Measurements from ENCODE around the gene ELOB.

The ELOB gene

DNA sequence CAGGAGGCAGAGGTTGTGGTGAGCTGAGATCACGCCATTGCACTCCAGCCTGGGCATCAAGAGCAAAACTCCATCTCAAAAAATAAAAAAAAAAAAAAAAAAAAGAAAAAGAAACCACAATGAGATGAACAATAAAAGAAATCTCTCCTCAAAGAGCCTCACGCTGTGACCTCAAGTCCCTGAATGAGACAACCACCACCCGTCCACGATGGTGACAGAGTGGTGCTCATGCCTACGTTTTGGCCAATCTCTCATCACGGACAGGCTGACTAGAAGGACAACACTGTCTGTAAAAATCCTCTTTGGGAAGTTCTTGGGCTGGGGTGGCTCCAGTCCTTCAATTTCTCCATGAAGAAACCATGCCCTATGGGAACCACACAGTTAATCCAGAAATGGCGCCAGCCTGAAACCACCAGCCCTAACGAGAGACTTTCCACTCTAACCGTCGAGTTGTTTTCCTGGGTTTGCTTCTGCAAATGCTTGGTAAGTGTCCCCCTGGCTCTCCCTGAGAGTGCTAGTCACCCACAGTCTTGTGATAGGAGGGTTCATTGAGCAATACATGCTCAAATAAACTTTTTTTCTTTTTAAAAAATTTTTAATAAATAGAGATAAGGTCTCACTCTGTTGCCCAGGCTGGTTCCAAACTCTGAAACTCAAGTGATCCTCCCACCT is 42.1 kb downstream of the ELOB start:
- TF ChIP-seq, protein P1, sequence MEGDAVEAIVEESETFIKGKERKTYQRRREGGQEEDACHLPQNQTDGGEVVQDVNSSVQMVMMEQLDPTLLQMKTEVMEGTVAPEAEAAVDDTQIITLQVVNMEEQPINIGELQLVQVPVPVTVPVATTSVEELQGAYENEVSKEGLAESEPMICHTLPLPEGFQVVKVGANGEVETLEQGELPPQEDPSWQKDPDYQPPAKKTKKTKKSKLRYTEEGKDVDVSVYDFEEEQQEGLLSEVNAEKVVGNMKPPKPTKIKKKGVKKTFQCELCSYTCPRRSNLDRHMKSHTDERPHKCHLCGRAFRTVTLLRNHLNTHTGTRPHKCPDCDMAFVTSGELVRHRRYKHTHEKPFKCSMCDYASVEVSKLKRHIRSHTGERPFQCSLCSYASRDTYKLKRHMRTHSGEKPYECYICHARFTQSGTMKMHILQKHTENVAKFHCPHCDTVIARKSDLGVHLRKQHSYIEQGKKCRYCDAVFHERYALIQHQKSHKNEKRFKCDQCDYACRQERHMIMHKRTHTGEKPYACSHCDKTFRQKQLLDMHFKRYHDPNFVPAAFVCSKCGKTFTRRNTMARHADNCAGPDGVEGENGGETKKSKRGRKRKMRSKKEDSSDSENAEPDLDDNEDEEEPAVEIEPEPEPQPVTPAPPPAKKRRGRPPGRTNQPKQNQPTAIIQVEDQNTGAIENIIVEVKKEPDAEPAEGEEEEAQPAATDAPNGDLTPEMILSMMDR (IDR thresholded peaks at IDR 0.05), result no peak
- no peak for TF ChIP-seq ZFX (IDR thresholded peaks at IDR 0.05; ENCODE audit: borderline replicate concordance)
- no peak overlapping the region for H3K27ac ChIP-seq

DNA sequence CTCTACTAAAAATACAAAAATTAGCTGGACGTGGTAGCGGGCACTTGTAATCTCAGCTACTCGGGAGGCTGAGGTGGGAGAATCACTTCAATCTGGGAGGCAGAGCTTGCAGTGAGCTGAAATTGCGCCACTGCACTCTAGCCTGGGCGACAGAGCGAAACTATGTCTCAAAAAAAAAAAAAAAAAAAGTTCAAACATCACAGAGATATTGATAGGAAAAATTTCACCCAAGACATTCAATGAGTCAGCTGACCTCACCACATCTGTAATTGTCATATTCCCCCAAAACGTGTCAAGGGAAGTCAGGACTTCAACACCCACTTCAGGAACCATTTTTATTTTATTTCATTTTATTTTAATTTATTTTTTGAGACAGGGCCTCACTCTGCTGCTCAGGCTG is 49.0 kb downstream of the ELOB start:
- no peak overlapping the region for H3K27ac ChIP-seq

DNA sequence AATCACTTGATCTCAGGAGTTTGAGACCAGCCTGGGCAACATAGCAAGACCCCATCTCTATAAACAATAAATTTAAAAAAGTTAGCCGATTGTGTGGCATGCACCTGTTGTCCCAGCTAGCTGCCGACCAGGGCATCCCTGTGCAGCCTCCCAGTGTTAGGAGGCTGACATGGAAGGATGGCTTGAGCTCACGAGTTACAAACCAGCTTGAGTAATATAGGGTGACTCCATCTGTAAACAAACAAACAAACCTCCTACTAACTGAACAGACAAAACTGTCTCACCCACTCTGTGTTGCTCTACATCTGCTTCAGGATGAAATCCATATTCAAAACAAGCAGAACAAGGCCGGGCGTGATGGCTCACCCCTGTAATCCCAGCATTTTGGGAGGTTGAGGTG is 50.2 kb downstream of the ELOB start:
- TF ChIP-seq, protein P1 (IDR thresholded peaks at IDR 0.05), result no peak
- no peak for TF ChIP-seq ZFX (IDR thresholded peaks at IDR 0.05; ENCODE audit: borderline replicate concordance)
- no peak overlapping the region for H3K27ac ChIP-seq

More for the DNA sequence above, 49.0 kb downstream of the ELOB start:
- TF ChIP-seq, protein P1 (IDR thresholded peaks at IDR 0.05), result no peak
- TF ChIP-seq ZFX (IDR thresholded peaks at IDR 0.05; ENCODE audit: borderline replicate concordance), result no peak

DNA sequence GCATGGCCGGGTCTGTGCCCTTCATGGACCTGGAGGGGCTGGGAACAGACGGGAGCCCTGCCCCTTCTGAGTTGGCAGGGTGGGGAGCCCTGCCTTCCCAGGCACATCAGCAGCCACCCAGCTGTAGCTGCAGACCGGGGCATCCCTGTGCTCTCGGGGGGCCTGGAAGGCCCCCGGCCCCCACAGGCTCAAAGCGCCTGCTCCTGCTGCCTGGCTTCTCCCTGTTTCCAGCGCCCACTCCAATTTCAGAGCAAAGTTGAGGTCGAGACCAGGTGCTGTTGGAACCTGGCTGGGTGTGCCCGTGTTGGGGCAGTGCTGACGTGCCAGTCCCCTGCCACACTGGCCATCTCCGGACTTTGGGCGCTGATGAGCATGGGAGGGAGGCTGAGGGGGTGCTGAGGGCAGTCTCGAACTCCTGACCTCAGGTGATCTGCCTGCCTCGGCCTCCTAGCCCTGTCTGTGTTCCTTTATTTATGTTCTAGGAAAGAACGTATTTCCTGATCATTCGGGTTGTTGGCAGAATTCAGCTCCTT is 52.2 kb downstream of the ELOB start:
- TF ChIP-seq ZFX (IDR thresholded peaks at IDR 0.05; ENCODE audit: borderline replicate concordance), result no peak
- TF ChIP-seq, protein P1 (IDR thresholded peaks at IDR 0.05), result no peak
- no peak overlapping the region for H3K27ac ChIP-seq

DNA sequence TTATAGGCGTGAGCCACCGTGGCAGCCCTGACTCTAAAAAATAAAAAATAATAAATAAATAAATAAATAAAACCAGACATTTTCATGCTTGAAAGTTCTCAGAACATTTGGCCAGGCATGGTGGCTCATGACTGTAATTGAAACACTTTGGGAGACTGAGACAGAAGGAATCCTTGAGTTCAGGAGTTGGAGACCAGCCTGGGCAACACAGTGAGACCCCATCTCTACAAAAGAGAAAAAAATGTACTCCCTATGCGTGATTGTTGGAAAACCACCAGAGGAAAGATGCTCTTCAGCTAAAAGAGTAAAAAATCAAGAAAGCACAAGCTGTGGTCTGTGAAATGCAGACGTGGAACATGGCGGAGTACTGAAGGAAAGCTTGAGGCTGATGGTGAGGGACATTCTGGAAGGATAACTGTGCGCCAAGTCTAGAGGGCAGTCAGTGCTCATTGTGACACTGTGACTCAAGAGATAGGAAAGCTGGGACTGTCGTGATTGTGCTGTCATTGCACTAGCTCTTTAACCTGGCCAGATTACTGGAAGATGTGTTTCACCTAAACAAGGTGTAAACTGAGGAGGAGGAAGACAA is 52.9 kb downstream of the ELOB start:
- no peak for TF ChIP-seq ZFX (IDR thresholded peaks at IDR 0.05; ENCODE audit: borderline replicate concordance)
- TF ChIP-seq, protein P1 (IDR thresholded peaks at IDR 0.05), result no peak
- H3K27ac ChIP-seq, result no peak overlapping the region

DNA sequence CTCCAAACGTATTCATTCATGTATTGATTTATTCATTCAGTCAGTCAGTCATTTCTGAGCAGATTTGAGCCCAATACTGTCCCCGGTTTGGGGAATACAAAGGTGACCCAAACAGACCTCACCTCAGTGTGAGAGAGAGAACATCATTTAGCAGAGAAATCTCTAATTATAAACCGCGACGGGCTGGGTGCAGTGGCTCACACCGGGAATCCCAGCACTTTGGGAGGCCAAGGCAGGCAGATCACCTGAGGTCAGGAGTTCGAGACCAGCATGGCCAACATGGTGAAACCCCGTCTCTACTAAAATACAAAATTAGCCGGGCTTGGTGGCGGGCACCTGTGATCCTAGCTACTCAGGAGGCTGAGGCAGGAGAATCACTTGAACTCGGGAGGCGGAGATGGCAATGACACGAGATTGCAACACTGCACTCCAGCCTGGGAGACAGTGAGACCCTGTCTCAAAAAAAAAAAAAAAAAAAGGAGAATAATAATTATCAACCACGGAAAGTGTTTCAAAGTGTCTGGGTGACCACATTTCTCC is 55.4 kb downstream of the ELOB start:
- H3K27ac ChIP-seq, result peak overlapping the region; percentile 78

Data from 22Rv1 (cell line).